Activated T-helper 17 cell treated with anti-CD3 and anti-CD28 coated beads, Interleukin-2, amount 50 U/mL, for 72 hours (primary cell): ENCODE measurements around the gene TRIM75. TPM values are rescaled to one million over a fixed set of nuclear protein-coding genes. Genes with fewer than 3 reads are reported as not detected.
"Not testable (repeated sequence)": the region's sequence is repeated elsewhere in the genome, so short reads cannot be mapped to it uniquely, and the experiment has no call there.

Source experiments
- ATAC-seq: fragments of 150-1000 bp; cut with Tn5 transposase; replicated peaks from 2 replicates; pipeline ENCODE4 v1.10.0; 2021; ENCODE audit warnings: mild to moderate bottlenecking, moderate library complexity
- H3K27ac Mint-ChIP-seq: one replicate; pipeline ENCODE4 v1.8.0; 2022; ENCODE audit warnings: mixed read lengths
- H3K27me3 Mint-ChIP-seq: one replicate; pipeline ENCODE4 v1.8.0; 2022; ENCODE audit warnings: mixed read lengths
- H3K36me3 Mint-ChIP-seq: one replicate; pipeline ENCODE4 v1.8.0; 2022; ENCODE audit warnings: low read depth, mild to moderate bottlenecking, mixed read lengths
- H3K4me1 Mint-ChIP-seq: one replicate; pipeline ENCODE4 v1.8.0; 2022; ENCODE audit warnings: mixed read lengths
- H3K4me3 Mint-ChIP-seq: one replicate; pipeline ENCODE4 v1.8.0; 2022; ENCODE audit warnings: mild to moderate bottlenecking, mixed read lengths
- H3K9me3 Mint-ChIP-seq: one replicate; pipeline ENCODE4 v1.8.0; 2022; ENCODE audit warnings: mixed read lengths
- total RNA-seq, 2 donors: library from RNA; stranded (reverse); gene quantifications; one replicate each; pipeline ENCODE4 v1.2.3, GENCODE V29; 2022

The TRIM75 gene
- total RNA-seq: not detected

GRCh38 chr4:165053645-165054044 lies at the start of gene TRIM75:
Gene TRIM75, plus strand, starts transcription at chr4:165053866. Its CDS starts 5,282 bp downstream, at chr4:165059148.
- peaks cover 4% of the 10 kb centered on the region for H3K27me3 Mint-ChIP-seq
- no peak for ATAC-seq
- no peak within 1 kb of the TSS for H3K27ac Mint-ChIP-seq
- no peaks in the 10 kb centered on the region for H3K9me3 Mint-ChIP-seq
- H3K36me3 Mint-ChIP-seq: no peaks in the 10 kb centered on the region
- H3K4me3 Mint-ChIP-seq: no peak within 1 kb of the TSS
- H3K4me1 Mint-ChIP-seq: no peaks in the 10 kb centered on the region

- no peaks in the 10 kb centered on the region for H3K36me3 Mint-ChIP-seq
- no peak overlapping the region for H3K4me3 Mint-ChIP-seq
- H3K27ac Mint-ChIP-seq: no peak overlapping the region
- H3K9me3 Mint-ChIP-seq: no peaks in the 10 kb centered on the region
- peaks cover 6% of the 10 kb centered on the region for H3K4me1 Mint-ChIP-seq
- no peak for ATAC-seq
- peaks cover 24% of the 10 kb centered on the region for H3K27me3 Mint-ChIP-seq
Observed at GRCh38 chr4:165005352-165005925, 48.2 kb upstream of the TRIM75 start.

- no peak for ATAC-seq
- Mint-ChIP-seq H3K27me3 (peaks cover 25% of the 10 kb centered on the region), H3K27ac (no peak overlapping the region), H3K4me3 (no peak overlapping the region), H3K36me3 (no peaks in the 10 kb centered on the region), H3K9me3 (no peaks in the 10 kb centered on the region), H3K4me1 (peaks cover 6% of the 10 kb centered on the region)
Observed at GRCh38 chr4:165006456-165006855, 47.2 kb upstream of the TRIM75 start.

GRCh38 chr4:165006886-165007285 lies 46.8 kb upstream of the TRIM75 start:
- Mint-ChIP-seq H3K4me1 (peaks cover 6% of the 10 kb centered on the region), H3K4me3 (no peak overlapping the region), H3K27me3 (peaks cover 23% of the 10 kb centered on the region), H3K9me3 (no peaks in the 10 kb centered on the region), H3K27ac (no peak overlapping the region), H3K36me3 (no peaks in the 10 kb centered on the region)
- no peak for ATAC-seq

GRCh38 chr4:165009493-165010227 lies 44.0 kb upstream of the TRIM75 start:
- Mint-ChIP-seq H3K36me3 (no peaks in the 10 kb centered on the region), H3K4me3 (no peak overlapping the region)

GRCh38 chr4:165010487-165010886 lies 43.2 kb upstream of the TRIM75 start:
- Mint-ChIP-seq H3K9me3 (no peaks in the 10 kb centered on the region), H3K4me3 (no peak overlapping the region), H3K36me3 (no peaks in the 10 kb centered on the region), H3K27ac (no peak overlapping the region), H3K4me1 (peaks cover 6% of the 10 kb centered on the region), H3K27me3 (peaks cover 30% of the 10 kb centered on the region)
- no peak for ATAC-seq

More at GRCh38 chr4:165009493-165010227, 44.0 kb upstream of the TRIM75 start:
- ATAC-seq: peak; percentile 93
- no peaks in the 10 kb centered on the region for H3K9me3 Mint-ChIP-seq
- H3K4me1 Mint-ChIP-seq: peaks cover 6% of the 10 kb centered on the region
- peaks cover 29% of the 10 kb centered on the region for H3K27me3 Mint-ChIP-seq
- H3K27ac Mint-ChIP-seq: peak overlapping the region; percentile 44

- no peaks in the 10 kb centered on the region for H3K9me3 Mint-ChIP-seq
- H3K4me1 Mint-ChIP-seq: peaks cover 6% of the 10 kb centered on the region
- no peak overlapping the region for H3K27ac Mint-ChIP-seq
- no peaks in the 10 kb centered on the region for H3K36me3 Mint-ChIP-seq
- no peak overlapping the region for H3K4me3 Mint-ChIP-seq
- peaks cover 29% of the 10 kb centered on the region for H3K27me3 Mint-ChIP-seq
- no peak for ATAC-seq
Observed at GRCh38 chr4:165010991-165011390, 42.7 kb upstream of the TRIM75 start.

GRCh38 chr4:165011403-165011802 lies 42.3 kb upstream of the TRIM75 start:
- Mint-ChIP-seq H3K4me1 (peaks cover 6% of the 10 kb centered on the region), H3K4me3 (no peak overlapping the region), H3K36me3 (no peaks in the 10 kb centered on the region), H3K9me3 (no peaks in the 10 kb centered on the region), H3K27me3 (peaks cover 25% of the 10 kb centered on the region), H3K27ac (no peak overlapping the region)
- ATAC-seq: no peak

- H3K4me1 Mint-ChIP-seq: peaks cover 6% of the 10 kb centered on the region
- H3K9me3 Mint-ChIP-seq: no peaks in the 10 kb centered on the region
- no peak for ATAC-seq
- H3K4me3 Mint-ChIP-seq: no peak overlapping the region
- H3K27me3 Mint-ChIP-seq: peaks cover 20% of the 10 kb centered on the region
- H3K27ac Mint-ChIP-seq: no peak overlapping the region
- no peaks in the 10 kb centered on the region for H3K36me3 Mint-ChIP-seq
Observed at GRCh38 chr4:165013691-165014090, 40.0 kb upstream of the TRIM75 start.

GRCh38 chr4:165016971-165017370 lies 36.7 kb upstream of the TRIM75 start:
- Mint-ChIP-seq H3K4me3 (no peak overlapping the region), H3K27me3 (peaks cover 10% of the 10 kb centered on the region), H3K9me3 (no peaks in the 10 kb centered on the region), H3K4me1 (no peaks in the 10 kb centered on the region), H3K27ac (no peak overlapping the region), H3K36me3 (no peaks in the 10 kb centered on the region)
- peak; percentile 16 for ATAC-seq

GRCh38 chr4:165019995-165020394 lies 33.7 kb upstream of the TRIM75 start:
- ATAC-seq, H3K9me3 Mint-ChIP-seq, H3K27me3 Mint-ChIP-seq, H3K4me1 Mint-ChIP-seq, H3K36me3 Mint-ChIP-seq, H3K4me3 Mint-ChIP-seq, H3K27ac Mint-ChIP-seq: not testable (repeated sequence)

- not testable (repeated sequence) for H3K27me3 Mint-ChIP-seq, H3K4me1 Mint-ChIP-seq, H3K4me3 Mint-ChIP-seq, H3K9me3 Mint-ChIP-seq, ATAC-seq, H3K36me3 Mint-ChIP-seq, H3K27ac Mint-ChIP-seq
Observed at GRCh38 chr4:165025782-165026181, 27.9 kb upstream of the TRIM75 start.

GRCh38 chr4:165027762-165028402 lies 25.8 kb upstream of the TRIM75 start:
- H3K27ac Mint-ChIP-seq: no peak overlapping the region
- no peak overlapping the region for H3K4me3 Mint-ChIP-seq
- no peaks in the 10 kb centered on the region for H3K9me3 Mint-ChIP-seq
- no peak for ATAC-seq
- no peaks in the 10 kb centered on the region for H3K4me1 Mint-ChIP-seq
- no peaks in the 10 kb centered on the region for H3K36me3 Mint-ChIP-seq
- peaks cover 7% of the 10 kb centered on the region for H3K27me3 Mint-ChIP-seq

- no peak within 1 kb of the TSS for H3K27ac Mint-ChIP-seq
- ATAC-seq: no peak
Observed at GRCh38 chr4:165031436-165032211, 22.0 kb upstream of the TRIM75 start, which contains the start of gene TRIM60. Gene TRIM60, plus strand, starts transcription at chr4:165031999. Its CDS starts 8,074 bp downstream, at chr4:165040073.

More at GRCh38 chr4:165031436-165032211, 22.0 kb upstream of the TRIM75 start, which contains the start of gene TRIM60:
- H3K27me3 Mint-ChIP-seq: peaks cover 7% of the 10 kb centered on the region
- no peak within 1 kb of the TSS for H3K4me3 Mint-ChIP-seq
- no peaks in the 10 kb centered on the region for H3K4me1 Mint-ChIP-seq
- H3K9me3 Mint-ChIP-seq: no peaks in the 10 kb centered on the region
- no peaks in the 10 kb centered on the region for H3K36me3 Mint-ChIP-seq
